NCI-H460 (cell line): ENCODE data around the gene FBXO2. TPM values are rescaled to one million over a fixed set of nuclear protein-coding genes. Genes with fewer than 3 reads are reported as not detected.

Source experiments
- DNase-seq: peaks from one replicate; pipeline ENCODE4 v3.0.0-alpha.2; 2016; ENCODE audit warnings: low read depth; ENCODE audit errors: extremely low read depth
- total RNA-seq: library from RNA; depleted of rRNA; stranded (reverse); fragments of >200 nt; shearing (Covaris generic); gene quantifications from 2 replicates; pipeline ENCODE4 v1.2.3, GENCODE V29; 2014

FBXO2 gene
- total RNA-seq, 1 experiment from 2014 or later = 0.50 TPM

- DNase-seq = no peak
Measured at GRCh38 chr1:11682799-11683198, 28.6 kb upstream of the FBXO2 start.

- no peak for DNase-seq
Measured at GRCh38 chr1:11682287-11682771, 28.1 kb upstream of the FBXO2 start.

DNA sequence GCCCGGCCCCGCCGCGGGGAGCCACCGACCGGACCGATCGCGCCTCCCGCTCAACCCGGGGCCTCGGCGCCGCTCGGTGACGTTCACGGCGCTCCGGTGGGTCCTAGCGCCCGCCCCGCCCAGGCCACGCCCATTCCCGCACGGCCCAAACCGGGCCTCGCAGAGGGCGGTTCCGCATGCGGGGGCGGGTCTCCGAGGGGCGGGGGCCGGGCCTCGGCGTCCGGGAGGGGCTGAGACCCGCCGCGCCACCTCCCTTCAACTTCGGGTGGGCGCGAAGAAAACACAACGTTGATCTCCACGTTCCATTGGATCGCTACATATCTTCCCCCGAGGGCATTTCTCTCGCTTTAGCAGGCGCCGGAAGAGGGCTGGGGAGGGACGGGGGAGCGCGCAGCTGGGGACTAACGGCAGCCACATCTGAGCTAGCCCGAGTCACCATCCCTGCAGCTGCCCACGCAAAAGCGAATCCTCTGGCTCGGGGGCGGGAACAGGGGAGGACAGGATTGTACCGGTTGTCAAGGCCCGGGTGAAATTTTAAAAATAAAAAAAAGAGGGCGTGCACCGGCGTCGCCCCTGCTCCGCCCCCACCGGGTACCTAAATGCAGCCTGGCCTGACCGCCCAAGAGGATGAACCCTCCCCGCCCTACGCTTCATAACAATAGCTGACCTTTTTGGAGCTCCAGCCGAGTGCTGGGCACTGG, 27.0 kb upstream of the FBXO2 start, which contains the start of gene MAD2L2:
Gene MAD2L2, minus strand, starts transcription at position 78 of the 701 bp plus-strand sequence. CDS start 547 bp downstream, outside the sequence.
- peak; percentile 66 for DNase-seq

GRCh38 chr1:11680270-11681070, 26.2 kb upstream of the FBXO2 start:
- peak; percentile 5 for DNase-seq

- DNase-seq = no peak
Measured at GRCh38 chr1:11678442-11678841, 24.2 kb upstream of the FBXO2 start.

DNA sequence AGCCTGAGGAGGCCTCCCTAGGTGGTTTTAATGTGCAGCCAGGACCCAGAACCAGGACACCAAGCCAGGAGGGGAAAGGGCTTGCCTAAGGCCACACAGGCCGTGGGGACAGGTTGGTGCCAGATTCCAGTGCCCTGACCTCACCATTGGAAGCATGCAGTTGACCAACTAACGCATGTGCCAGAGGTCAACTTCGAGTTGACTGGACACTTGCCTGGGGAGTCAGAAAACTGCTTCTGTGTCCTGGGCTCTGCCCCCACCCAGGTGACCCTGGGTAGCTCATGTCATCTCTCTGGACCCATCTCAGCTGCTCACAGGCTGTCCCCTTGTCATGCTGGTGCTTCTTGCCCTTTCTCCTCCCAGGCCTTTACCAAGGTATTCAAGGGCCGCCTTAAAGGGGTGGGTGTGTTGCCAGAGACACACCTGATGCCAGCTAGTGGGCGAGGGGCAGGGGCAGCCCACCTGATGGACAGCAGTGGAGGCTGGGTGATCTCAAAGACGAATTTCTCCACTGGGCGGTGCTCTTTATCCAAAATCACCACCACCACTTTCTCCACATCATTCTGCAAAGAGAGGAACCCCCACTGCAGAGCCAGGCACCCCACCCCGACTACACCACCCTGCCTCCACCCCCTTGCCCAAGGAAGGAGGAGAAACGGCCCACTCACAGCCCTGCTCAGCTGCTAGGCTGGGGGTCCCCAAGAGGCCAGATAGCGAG, 22.3 kb upstream of the FBXO2 start:
- DNase-seq = no peak

GRCh38 chr1:11675325-11675724, 21.1 kb upstream of the FBXO2 start:
- no peak for DNase-seq

DNA sequence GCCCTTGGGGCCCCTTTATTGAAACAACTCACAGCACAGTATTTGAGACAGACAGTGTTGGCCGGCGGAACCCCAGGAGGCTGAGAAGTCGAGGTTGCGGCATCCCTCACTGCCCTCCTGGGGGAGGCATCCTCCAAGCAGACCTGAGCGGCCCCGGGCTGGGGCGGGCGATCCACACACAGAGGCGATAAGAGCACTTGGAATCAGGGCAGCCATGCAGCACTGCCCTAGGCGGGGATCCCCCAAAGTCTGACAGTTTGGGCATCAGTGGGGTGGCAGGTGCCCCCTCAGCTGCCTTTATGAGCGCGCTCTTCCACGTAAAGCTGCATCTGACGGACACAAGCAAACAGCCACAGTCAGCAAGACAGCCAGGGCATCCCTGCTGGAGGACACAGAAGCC, 20.3 kb upstream of the FBXO2 start:
- DNase-seq = no peak

- no peak for DNase-seq
Measured at GRCh38 chr1:11673089-11673769, 19.0 kb upstream of the FBXO2 start.

DNA sequence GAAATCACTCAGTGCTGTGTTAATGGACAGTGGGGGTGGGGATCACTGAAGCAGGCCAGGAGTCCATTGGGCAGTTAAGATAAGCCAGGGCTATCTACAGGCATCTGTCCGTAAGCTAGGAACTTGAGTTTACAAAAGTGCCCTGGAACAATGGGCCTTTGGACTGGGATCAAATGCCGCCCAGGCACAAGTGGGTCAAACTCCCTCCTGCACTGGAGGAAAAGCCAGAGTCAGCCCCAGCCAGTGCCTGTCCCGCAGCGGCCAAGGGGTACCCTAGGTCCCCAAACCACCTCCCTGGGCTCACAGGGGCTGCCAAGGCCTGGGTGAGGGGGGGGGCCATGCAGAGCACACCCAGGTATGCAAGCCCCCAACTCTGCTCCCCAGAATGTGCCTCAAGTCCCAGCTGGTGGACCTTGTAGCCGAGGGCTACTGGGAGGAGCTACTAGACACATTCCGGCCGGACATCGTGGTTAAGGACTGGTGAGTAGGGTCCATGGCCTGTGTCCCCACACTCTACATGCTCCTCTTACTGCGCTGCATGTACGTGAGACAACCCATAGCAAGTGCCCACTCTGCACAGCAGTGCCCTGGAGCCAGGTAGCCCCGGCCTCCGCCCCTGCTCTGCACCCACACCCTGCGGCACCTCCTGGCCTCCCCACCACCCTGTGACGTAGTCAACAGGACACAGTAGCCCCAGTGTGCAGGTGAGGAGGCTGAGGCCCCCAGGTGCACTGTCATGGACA, 17.5 kb upstream of the FBXO2 start:
- DNase-seq = no peak

GRCh38 chr1:11671205-11671543, 16.9 kb upstream of the FBXO2 start:
- no peak for DNase-seq

DNA sequence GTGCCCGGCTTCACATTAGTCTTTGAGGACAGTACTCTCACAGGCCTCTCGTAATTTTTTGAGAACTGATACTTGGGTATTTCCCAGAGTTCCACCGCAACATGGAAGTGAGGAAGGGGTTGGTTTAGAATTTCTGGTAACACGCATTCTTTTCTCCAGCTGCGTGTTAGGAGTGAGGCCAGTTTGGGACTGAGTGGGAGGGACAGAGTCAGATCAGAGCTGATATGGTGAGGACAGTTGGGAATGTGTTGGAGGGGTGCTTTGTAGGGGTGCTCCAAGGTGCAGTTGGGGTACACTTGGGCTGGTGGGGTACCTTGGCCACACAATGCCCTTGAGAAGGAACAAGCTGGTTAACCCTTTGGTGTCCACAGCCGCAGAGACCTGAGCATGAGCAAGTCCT, 16.5 kb upstream of the FBXO2 start:
- no peak for DNase-seq

DNA sequence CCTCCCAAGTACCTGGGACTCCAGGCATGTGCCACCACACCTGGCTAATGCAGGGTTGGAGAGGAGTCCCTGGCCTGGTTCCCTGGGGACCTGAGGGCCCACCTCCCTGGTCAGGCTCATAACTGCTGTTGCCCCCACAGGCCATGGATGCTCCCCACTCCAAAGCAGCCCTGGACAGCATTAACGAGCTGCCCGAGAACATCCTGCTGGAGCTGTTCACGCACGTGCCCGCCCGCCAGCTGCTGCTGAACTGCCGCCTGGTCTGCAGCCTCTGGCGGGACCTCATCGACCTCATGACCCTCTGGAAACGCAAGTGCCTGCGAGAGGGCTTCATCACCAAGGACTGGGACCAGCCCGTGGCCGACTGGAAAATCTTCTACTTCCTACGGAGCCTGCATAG, 14.3 kb upstream of the FBXO2 start:
- no peak for DNase-seq

DNA sequence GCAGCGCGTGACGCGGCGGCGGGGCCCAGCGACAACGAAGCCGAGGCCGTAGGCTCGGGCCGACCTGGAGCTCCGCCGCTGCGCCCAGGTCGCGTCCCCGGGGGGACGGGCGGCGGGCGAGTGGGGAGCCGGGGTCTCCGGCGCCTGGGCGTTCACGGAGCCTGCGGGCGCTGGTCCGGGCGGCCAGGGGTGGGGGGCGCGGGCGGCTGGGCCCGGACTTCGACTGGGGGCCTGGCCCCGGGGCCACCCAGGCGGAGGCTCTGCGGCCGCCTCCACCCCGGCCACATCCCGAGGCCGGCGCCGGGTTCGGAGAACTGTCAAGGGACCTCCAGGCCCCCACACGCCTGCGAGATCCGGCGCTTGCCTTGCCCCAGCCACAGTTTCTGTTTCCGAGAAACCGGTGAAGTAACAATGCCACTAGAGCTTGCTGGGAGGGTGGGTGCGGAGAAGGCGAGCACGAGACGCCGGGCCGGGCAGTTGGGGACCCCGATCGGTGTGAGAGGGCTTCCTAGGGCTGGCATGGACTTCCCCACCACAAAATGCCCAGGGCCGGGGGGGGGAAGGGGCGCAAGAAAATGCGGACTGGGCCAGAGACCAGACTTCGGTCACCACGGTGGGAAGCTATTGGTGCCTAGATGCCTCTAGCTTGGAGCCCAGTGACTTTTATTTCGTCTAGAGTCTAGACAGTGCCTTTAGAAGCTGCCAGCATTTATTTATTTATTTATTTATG, 10.3 kb upstream of the FBXO2 start:
- no peak for DNase-seq

GRCh38 chr1:11661103-11661502, 6.9 kb upstream of the FBXO2 start:
- no peak for DNase-seq

GRCh38 chr1:11659748-11660147, 5.5 kb upstream of the FBXO2 start:
- no peak for DNase-seq

DNA sequence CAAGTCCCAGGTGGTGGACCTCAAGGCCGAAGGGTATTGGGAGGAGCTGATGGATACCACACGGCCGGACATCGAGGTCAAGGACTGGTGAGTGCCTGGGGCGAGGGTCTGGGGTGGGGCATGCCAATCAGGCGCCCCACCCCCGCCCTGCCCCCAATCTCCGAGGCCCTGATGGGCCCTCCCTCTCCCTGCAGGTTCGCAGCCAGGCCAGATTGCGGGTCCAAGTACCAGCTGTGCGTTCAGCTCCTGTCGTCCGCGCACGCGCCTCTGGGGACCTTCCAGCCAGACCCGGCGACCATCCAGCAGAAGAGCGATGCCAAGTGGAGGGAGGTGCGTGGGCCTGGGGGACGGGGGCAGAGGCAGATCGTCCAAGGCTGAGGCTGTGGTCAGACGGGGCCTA, 4.3 kb upstream of the FBXO2 start:
- no peak for DNase-seq

- DNase-seq = no peak
Measured at GRCh38 chr1:11657654-11658053, 3.4 kb upstream of the FBXO2 start.
